Activated effector memory CD4-positive, alpha-beta T cell treated with Interleukin-2 at 50 U/mL for 16 hours (primary cell): ENCODE data around the gene PITPNM1.
A peak's percentile ranks its signal among the peaks of the same experiment; 100 is the strongest.
"Not testable (repeated sequence)": the region's sequence is repeated elsewhere in the genome, so short reads cannot be mapped to it uniquely, and the experiment has no call there.

Experiments used
- DNase-seq: peaks from one replicate; pipeline ENCODE4 v3.0.0-alpha.2; 2020

Gene PITPNM1

GRCh38 chr11:67504950-67505581 is at the start of gene PITPNM1:
TSS of gene PITPNM1 (minus strand) at chr11:67505363. CDS start at chr11:67504180, 1,183 bp downstream.
- peak; percentile 63 for DNase-seq

- not testable (repeated sequence) for DNase-seq
Measured at GRCh38 chr11:67551697-67552096, 46.5 kb upstream of the PITPNM1 start.

- DNase-seq, result no peak
Measured at GRCh38 chr11:67551127-67551526, 46.0 kb upstream of the PITPNM1 start.

GRCh38 chr11:67548555-67549110 is 43.5 kb upstream of the PITPNM1 start:
- DNase-seq, result no peak

GRCh38 chr11:67548112-67548511 is 42.9 kb upstream of the PITPNM1 start:
- not testable (repeated sequence) for DNase-seq

- DNase-seq, result no peak
Measured at GRCh38 chr11:67545280-67545679, 40.1 kb upstream of the PITPNM1 start.

GRCh38 chr11:67544616-67545242 is 39.6 kb upstream of the PITPNM1 start:
- no peak for DNase-seq

GRCh38 chr11:67543585-67543984 is 38.4 kb upstream of the PITPNM1 start:
- no peak for DNase-seq

- DNase-seq, result no peak
Measured at GRCh38 chr11:67542971-67543370, 37.8 kb upstream of the PITPNM1 start.

GRCh38 chr11:67542169-67542568 is 37.0 kb upstream of the PITPNM1 start:
- no peak for DNase-seq

- no peak for DNase-seq
Measured at GRCh38 chr11:67541198-67541597, 36.0 kb upstream of the PITPNM1 start.

GRCh38 chr11:67539550-67539949 is 34.4 kb upstream of the PITPNM1 start:
- DNase-seq, result no peak

- DNase-seq, result no peak
Measured at GRCh38 chr11:67538823-67539505, 33.8 kb upstream of the PITPNM1 start.

- DNase-seq, result no peak
Measured at GRCh38 chr11:67538306-67538705, 33.1 kb upstream of the PITPNM1 start.

- DNase-seq, result no peak
Measured at GRCh38 chr11:67535561-67535960, 30.4 kb upstream of the PITPNM1 start.

- no peak for DNase-seq
Measured at GRCh38 chr11:67534070-67534679, 29.0 kb upstream of the PITPNM1 start.

- DNase-seq, result no peak
Measured at GRCh38 chr11:67532889-67533288, 27.7 kb upstream of the PITPNM1 start.

GRCh38 chr11:67530282-67530592 is 25.1 kb upstream of the PITPNM1 start:
- DNase-seq, result no peak

GRCh38 chr11:67528376-67528775 is 23.2 kb upstream of the PITPNM1 start:
- no peak for DNase-seq

- no peak for DNase-seq
Measured at GRCh38 chr11:67525275-67525976, 20.3 kb upstream of the PITPNM1 start.

- no peak for DNase-seq
Measured at GRCh38 chr11:67524480-67524808, 19.3 kb upstream of the PITPNM1 start.

GRCh38 chr11:67523556-67524479 is 18.7 kb upstream of the PITPNM1 start:
- no peak for DNase-seq
